GM10847 (cell line): ENCODE results near the gene POLQ.

Experiments used
- POLR2A ChIP-seq: IDR thresholded peaks from 2 replicates; pipeline ENCODE4 v1.6.1; 2011; ENCODE audit not compliant: insufficient read length; ENCODE audit errors: extremely low read depth

Gene POLQ

DNA sequence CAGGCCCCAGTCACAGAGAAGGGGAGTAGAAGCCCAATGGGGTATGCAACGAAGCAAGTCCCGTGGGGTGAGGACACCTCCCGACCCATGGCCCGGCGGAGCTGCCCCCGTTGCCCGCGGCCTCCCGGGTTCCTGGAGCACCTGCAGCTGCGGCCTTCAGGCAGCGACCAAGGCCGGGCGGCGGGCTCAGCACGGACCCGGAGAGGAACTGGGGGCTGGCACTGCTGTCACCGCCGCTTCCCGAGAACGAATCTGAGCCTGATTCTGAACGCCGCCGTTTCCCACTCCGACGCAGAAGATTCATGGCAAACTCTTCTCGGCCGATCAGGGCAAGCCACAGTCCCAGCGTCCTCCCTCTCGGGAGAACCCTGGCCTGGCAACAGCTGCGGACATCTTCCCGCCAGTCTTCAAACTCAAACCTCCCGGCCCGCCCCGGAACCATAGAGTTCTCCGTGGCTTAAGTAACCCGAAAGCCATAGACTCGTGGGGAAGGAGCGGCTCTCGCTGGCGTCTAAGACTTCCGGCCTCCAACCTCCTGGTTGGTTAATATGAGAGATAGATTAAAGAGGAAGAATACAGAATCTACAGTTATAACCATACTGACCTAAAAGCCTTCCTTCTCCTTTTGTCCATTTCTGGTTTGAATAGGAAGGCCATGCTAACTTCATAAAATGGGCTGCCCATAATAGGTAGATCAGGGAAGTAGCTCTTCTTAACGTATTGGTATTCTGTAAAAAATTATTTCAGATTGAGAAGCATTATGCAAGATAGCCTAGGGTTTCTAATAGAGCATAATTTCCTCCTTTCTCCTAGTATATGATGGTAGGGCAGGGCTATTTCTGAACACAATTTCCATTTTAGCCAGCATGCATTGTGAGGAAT, at the start of gene POLQ:
TSS of gene POLQ (minus strand) at position 415 of the 882 bp plus-strand sequence. CDS start at position 304, 111 bp downstream.
- peak; percentile 49 for TF ChIP-seq POLR2A

DNA sequence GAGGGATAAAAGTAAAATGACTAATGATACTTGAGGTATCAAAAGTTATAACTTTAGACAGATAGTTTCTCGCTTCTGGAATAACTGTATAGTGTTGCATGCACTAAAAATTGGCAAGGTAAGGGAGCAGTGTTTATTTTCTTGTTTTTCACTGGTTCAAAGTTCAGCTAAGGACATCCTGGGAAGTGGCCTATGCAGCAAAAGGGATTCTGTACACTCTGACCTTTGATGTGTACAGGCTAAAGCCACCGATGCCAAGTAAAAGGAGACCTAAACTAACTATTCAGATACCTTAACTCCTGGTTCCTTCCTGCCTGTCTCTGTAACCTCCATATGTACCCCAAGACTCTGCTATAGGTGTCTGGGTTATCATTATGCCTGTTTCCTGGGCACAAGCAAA, 49.1 kb upstream of the POLQ start:
- TF ChIP-seq POLR2A: no peak

DNA sequence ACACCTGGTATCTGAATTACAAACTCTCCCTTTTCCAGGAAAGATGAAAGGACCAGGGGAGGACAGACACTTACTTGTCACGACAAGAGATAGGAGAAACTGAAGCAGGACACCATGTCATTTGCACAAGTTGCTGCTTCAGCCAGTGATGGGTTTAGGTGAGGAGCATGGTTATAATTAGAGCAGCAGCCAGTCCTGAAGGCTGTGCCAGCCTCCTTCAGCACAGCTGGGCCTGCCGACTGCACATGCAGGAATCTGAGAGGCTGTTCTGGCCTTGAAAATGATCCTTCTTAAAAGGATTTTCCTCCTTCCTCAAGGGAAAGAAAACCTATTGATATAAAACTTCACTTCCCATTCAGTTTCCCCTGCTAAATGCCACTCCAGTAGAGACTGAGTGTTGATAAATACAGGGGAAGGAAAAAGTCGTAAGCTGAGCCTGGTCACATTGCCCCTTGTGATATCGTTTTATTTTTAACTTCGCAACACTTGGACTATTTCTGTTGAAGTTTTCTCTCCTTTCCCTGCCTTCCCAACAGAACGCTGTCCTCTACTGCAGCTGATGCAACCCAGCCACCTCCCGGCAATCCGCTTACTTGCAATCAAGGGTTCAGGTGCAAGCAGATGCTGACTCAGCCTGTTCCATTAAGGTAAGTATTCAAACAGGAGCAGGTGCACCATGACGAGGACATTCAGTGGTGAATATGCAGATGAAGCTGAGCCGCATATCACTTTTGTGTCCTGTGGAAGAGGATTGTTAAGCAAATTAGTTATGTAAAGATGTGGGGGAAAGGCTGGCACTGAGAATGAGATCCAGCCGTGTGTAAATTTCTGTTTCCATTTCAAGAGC, 47.3 kb upstream of the POLQ start, which contains the start of gene FBXO40:
TSS of gene FBXO40 (plus strand) at position 524 of the 847 bp plus-strand sequence. CDS start 27,197 bp downstream, outside the sequence.
- TF ChIP-seq POLR2A: no peak

DNA sequence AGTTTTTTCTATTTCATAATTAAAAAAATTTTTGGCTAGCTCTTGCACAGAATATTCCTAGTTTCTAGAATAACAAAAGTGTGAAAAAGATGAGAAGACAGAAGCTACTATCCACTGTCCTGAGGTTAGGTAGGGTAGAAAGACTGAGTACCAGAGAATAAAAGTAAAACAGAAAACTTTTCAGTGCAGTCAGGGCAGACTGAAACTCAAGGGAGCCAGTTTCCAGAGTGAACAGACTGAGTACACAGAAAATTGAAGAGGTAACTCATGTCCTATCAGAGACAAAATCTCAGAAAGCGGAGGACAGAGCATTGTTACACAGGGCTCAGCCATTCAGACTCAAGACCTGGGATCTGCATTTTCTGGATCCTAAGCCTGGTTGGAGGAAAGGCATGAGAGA, 38.6 kb upstream of the POLQ start:
- TF ChIP-seq POLR2A: no peak

DNA sequence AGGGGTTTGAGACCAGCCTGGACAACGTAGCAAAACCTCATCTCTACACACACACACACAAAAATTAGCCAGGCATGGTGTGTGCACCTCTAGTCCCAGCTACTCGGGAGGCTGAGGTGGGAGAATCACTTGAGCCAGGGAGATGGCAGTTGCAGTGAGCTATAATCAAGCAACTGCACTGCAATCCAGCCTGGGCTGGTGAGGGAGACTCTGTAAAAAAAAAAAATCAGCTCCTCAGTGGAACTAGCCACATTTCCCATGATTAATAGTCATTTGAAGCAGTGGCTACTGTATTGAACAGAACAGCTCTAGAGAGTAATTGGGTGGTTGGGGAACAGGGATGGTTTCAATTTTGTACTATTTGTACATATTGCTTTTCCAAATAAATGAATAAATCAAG, 35.9 kb upstream of the POLQ start:
- no peak for TF ChIP-seq POLR2A

DNA sequence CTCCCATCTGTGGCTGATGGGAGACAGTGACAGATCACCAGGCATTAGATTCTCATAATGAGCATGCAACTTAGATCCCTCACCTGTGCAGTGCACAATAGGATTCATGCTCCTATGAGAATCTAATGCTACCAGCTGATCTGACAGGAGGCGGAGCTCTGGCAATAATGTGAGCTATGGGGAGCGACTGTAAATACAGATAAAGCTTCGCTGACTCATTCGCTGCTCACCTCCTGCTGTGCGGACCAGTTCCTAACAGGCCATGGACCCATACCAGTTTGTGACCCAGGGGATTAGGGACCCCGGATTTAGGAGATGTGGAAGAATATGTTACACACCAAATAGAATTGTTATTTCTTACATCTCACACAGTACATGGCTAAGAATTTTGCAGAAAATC, 28.7 kb upstream of the POLQ start:
- no peak for TF ChIP-seq POLR2A

DNA sequence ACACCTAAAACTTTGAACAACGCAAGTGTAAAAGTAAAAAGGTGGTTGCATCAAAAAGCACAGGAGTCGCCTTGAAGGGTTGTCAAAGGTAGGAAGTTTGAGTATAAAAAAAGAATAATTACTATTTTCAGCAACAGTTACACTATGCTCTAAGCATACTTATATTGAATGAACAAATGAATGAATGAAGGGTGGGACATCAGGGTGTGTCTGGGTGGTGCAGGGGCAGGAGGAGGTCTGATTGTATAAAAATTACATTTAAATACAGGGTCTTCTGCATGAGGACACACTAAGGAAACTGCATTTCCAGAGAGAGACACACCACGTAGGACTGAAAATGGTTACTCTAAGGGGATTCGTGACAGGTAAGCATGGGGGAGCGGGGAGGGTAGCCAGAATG, 21.9 kb upstream of the POLQ start, which contains the start of gene ARGFX:
TSS of gene ARGFX (plus strand) at position 301 of the 400 bp plus-strand sequence. CDS start 2,765 bp downstream, outside the sequence.
- no peak for TF ChIP-seq POLR2A

DNA sequence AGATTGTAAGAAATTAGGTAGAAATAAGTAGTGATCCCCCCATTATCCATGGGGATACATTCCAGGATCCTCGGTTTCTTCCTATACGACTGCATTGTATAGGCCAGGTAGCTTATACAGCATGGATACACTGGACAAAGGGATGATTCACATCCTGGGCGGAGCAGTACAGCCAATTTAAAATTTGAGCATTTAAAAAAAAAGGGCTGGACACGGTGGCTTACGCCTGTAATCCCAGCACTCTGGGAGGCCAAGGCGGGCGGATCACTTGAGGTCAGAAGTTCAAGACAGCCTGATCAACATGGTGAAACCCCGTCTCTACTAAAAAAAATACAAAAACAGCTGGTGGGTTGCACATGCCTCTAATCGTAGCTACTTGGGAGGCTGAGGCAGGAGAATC, 21.0 kb upstream of the POLQ start:
- TF ChIP-seq POLR2A: no peak

DNA sequence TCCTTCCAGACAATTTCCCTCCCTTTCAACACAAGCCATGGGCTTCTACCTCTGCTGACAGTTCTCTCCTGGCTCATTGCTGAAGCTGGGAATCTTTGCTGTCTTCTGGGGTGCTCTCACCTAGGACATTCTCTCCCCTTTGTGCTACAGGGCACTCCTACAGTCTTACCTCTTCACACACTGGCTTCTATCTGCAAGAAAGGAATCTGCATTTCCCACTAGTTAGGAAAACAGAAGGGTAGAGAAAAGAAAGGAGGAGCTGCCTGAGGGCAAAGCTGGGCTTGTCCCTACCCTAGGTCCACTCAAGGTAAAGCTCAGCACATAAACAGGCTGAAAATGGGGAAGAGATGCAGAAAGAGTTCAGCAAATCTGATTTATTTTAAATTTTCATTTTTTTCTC, 16.4 kb upstream of the POLQ start:
- TF ChIP-seq POLR2A: no peak

DNA sequence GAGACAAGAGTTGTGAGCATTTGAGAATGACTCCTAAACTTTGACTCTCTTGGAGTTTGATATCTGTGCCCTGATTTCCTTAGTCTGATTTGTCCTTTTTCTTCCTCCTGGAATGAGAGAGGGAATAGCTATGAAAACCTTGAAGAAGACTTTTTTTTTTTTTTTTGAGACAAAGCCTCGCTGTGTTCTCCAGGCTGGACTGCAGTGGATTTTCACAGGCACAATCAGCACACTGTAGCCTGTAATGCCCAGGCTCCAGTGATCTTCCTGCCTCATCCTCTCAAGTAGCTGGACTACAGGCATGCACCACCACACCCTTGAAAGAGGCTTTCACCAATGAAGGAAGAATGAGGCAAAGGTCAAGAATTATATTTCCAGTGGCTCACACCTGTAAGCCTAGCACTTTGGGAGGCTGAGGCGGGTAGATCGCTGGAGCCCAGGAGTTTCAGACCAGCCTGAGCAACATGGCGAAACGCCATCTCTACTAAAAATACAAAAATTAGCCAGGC, 11.7 kb upstream of the POLQ start:
- TF ChIP-seq POLR2A: no peak

DNA sequence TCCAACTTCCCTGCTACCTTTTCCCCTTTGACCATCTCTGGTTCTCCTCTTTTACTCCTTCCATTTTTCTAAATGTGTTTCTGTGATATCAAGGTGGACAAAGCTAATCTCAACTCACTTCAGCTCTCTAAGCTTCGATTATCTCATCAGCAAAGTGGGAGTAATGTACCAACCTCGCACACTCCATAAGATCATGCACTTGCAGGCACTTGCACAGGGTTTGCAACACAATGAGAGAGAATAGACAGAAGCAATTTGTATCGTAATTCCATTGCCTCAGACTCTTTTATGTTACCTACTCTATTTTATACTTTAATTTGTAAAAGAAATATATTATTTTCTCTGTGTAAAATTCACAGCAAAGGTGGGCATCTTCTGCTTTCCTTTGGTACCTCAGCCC, 7.0 kb upstream of the POLQ start:
- no peak for TF ChIP-seq POLR2A

DNA sequence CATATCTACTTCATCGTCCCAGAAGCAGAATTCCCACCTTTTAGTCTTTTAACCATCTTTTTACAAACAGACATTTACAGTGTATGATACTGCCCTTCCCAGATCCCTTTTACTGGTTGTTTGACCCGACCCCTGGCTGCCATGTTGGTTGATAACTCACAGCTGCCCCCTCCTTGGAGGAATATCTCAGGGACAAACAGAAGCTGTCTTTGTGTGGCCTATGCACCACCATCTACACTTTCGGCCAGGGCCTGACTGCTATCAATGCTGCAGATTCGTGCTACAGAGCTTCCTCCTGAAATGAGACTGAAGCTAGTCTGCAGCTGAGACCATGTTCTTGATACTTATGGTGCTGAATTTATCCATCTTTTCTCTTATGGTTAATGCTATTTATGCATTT, 6.6 kb upstream of the POLQ start:
- no peak for TF ChIP-seq POLR2A

DNA sequence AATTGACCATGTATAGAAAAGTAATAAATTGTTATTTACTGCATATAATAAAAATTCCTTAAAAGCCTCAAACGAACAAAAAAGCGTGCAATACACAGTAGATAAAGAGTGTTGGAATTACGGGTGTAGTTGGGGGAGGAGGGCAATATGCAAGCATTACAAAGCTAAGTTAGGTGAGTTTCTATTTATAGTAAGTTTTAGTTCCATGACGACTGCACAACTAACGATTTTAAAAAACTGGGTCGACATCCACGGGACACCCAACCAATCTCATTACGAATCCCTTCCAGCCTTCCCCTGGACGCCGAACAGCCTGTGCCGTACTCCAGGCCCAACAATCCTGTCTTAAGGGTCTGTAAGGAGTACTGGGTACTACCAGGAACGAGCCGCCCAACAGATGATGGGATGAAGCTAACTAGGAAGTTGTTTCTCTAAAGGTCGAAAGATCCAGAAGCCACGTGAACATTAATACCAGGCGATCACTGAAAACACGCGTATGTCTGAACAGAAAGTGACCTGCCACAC, 677 bp downstream of the POLQ start:
- no peak for TF ChIP-seq POLR2A

DNA sequence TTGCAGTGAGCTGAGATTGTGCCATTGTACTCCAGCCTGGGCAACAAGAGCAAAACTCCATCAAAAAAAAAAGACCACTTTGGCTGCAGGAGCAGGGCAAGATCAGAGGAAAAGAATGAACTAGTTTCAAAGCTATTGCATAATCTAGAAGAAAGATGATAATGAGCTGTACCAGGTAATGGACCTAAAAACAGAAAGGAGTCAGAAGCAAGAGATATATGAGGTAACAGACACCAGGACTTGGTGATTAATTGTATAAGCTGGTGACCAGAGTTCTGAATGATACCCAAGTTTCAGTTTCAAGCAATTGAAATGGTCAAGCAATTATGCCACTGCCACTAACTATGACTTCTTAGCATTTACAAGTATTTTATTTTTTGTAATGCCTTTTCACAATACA, 2.9 kb downstream of the POLQ start:
- TF ChIP-seq POLR2A: no peak

DNA sequence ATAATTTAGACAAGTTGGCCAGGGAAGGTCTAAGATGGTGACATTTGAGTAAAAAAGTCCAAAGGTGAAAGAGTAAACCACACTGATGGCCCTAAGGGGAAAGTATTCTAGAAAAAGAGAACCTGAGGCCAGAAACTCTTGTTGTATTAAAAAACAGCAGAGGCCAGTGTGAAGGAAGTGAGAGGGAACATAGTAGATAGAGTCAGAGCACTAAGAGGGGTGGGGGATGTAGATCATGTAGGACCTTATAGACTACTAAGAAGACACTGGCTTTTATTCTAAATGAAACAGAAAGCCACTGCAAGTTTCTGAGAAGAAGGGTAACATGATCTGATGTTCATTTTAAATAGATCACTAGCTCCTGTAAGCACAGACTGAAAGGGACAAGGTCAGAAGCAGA, 14.5 kb downstream of the POLQ start:
- no peak for TF ChIP-seq POLR2A
